GM12878 (cell line): Measurements from ENCODE around the gene RAB12. TPM values are rescaled to one million over a fixed set of nuclear protein-coding genes. Genes with fewer than 3 reads are reported as not detected.
A peak's percentile ranks its signal among the peaks of the same experiment; 100 is the strongest.

Experiments
- ASH2L ChIP-seq: fragments of 300-600, 200-600 bp; sonication (generic); IDR thresholded peaks from 2 replicates; pipeline ENCODE4 v1.6.1; 2017; ENCODE audit warnings: low read depth, mild to moderate bottlenecking, borderline replicate concordance
- ATF7 ChIP-seq: fragments of 450-650 bp; IDR thresholded peaks from 2 replicates; pipeline ENCODE4 v1.6.1; 2016; ENCODE audit warnings: low read depth, mild to moderate bottlenecking
- BHLHE40 ChIP-seq, 2 experiments: fragments of 450-650 bp in 1 of 2; IDR thresholded peaks; 2 replicates each; pipeline ENCODE4 v1.6.1; 2011 to 2017; ENCODE audit warnings: low read depth in 2 of 2, borderline replicate concordance in 1 of 2, improper control_type of control experiment in 1 of 2, low read length in 1 of 2, mild to moderate bottlenecking in 1 of 2
- CBX5 ChIP-seq: sonication (generic); IDR thresholded peaks from 2 replicates; pipeline ENCODE4 v1.6.1; 2016; ENCODE audit warnings: low read depth, moderate library complexity, mild to moderate bottlenecking, inconsistent platforms
- CEBPB ChIP-seq, 2 experiments: fragments of 150-350 bp in 1 of 2; IDR thresholded peaks; 2 replicates each; pipeline ENCODE4 v1.6.1; 2012 to 2014; ENCODE audit warnings: low read depth in 2 of 2, low read length in 2 of 2, borderline replicate concordance in 1 of 2, inconsistent platforms in 1 of 2
- IRF4 ChIP-seq: IDR thresholded peaks from 2 replicates; pipeline ENCODE4 v1.6.1; 2011; ENCODE audit warnings: low read depth, low read length
- KAT2A ChIP-seq: conservative IDR thresholded peaks from 2 replicates; pipeline ENCODE4 v1.6.1; 2011; ENCODE audit warnings: low read depth, low read length; ENCODE audit not compliant: control insufficient read depth
- KLF5 ChIP-seq: fragments of 450-650 bp; IDR thresholded peaks from 2 replicates; pipeline ENCODE4 v1.6.1; 2014; ENCODE audit warnings: mild to moderate bottlenecking; ENCODE audit not compliant: partially characterized antibody
- MYC ChIP-seq: IDR thresholded peaks from 2 replicates; pipeline ENCODE4 v1.6.1; 2011; ENCODE audit warnings: mild to moderate bottlenecking, low read length, moderate library complexity, inconsistent platforms; ENCODE audit not compliant: insufficient read depth, insufficient replicate concordance, insufficient read length, severe bottlenecking
- NFIC ChIP-seq: IDR thresholded peaks from 2 replicates; pipeline ENCODE4 v1.6.1; 2012; ENCODE audit warnings: low read depth, mild to moderate bottlenecking, inconsistent platforms, low read length, moderate library complexity
- POLR2A ChIP-seq: IDR thresholded peaks from 2 replicates; pipeline ENCODE4 v1.6.1; 2011; ENCODE audit warnings: low read depth, mild to moderate bottlenecking, low read length
- RAD51 ChIP-seq: fragments of 450-650 bp; IDR thresholded peaks from 2 replicates; pipeline ENCODE4 v1.6.1; 2016; ENCODE audit warnings: moderate library complexity, mild to moderate bottlenecking, inconsistent platforms
- RCOR1 ChIP-seq: conservative IDR thresholded peaks from 2 replicates; pipeline ENCODE4 v1.6.1; 2012; ENCODE audit warnings: low read depth, low read length, improper control_type of control experiment
- RELA ChIP-seq: fragments of 450-650 bp; IDR thresholded peaks from 2 replicates; pipeline ENCODE4 v1.8.0; 2014; ENCODE audit warnings: borderline replicate concordance; ENCODE audit not compliant: partially characterized antibody
- SREBF1 ChIP-seq: IDR thresholded peaks from 2 replicates; pipeline ENCODE4 v1.6.1; 2012; ENCODE audit warnings: mild to moderate bottlenecking, low read length
- STAT3 ChIP-seq: IDR thresholded peaks from 2 replicates; pipeline ENCODE4 v1.6.1; 2011; ENCODE audit warnings: low read depth, low read length, improper control_type of control experiment
- TCF3 ChIP-seq: IDR thresholded peaks from 2 replicates; pipeline ENCODE4 v1.6.1; 2012; ENCODE audit warnings: low read depth, mild to moderate bottlenecking, low read length, borderline replicate concordance; ENCODE audit not compliant: insufficient read depth
- YBX1 ChIP-seq: fragments of 450-650 bp; IDR thresholded peaks from 2 replicates; pipeline ENCODE4 v1.6.1; 2016; ENCODE audit warnings: antibody characterized with exemption
- polyA plus RNA-seq, 11 experiments: library from polyadenylated mRNA; depleted of rRNA in 4 of 11; unstranded in 6 of 11; stranded (reverse) in 5 of 11; fragments of >200 nt; fragmentation: Nextera tagmentation in 4 of 11; fragmentation: Illumina TruSeq in 1 of 11; extraction: Ambion mirVana in 4 of 11; extraction: Trizol in 1 of 11; gene quantifications; 1 replicate in 1 of 11; 2 replicates in 10 of 11; pipeline versions ENCODE4 v1.2.1 to v1.2.3, GENCODE V29; 2011 to 2016; ENCODE audit warnings: inconsistent platforms in 2 of 11, missing spikeins in 2 of 11, low read depth in 1 of 11
- total RNA-seq, 4 experiments: library from RNA; depleted of rRNA in 3 of 4; stranded (reverse); fragments of >200 nt in 3 of 4; fragmentation: Illumina TruSeq in 1 of 4; extraction: Trizol in 1 of 4; gene quantifications; 2 replicates each; pipeline versions ENCODE4 v1.2.1 to v1.2.3, GENCODE V29; 2013 to 2021
- TF ChIP-seq, protein P1 (sequence below): fragments of 450-650 bp; IDR thresholded peaks from 2 replicates; pipeline ENCODE4 v1.6.1; 2018; ENCODE audit warnings: borderline replicate concordance, mild to moderate bottlenecking; ENCODE audit not compliant: partially characterized antibody
- TF ChIP-seq, protein P2 (sequence below): fragments of 450-650 bp; IDR thresholded peaks from 2 replicates; pipeline ENCODE4 v1.6.1; 2017; ENCODE audit warnings: borderline replicate concordance
- TF ChIP-seq, protein P3 (sequence below): fragments of 450-650 bp; IDR thresholded peaks from 2 replicates; pipeline ENCODE4 v1.6.1; 2016; ENCODE audit warnings: mild to moderate bottlenecking, moderate library complexity, borderline replicate concordance

RAB12 gene
- total and polyA plus RNA-seq, 10 of the 15 experiments (the other 5 are each of a cell fraction or from before 2014, with no cell fraction given) = 0.71 to 29.8 (median 14.0) TPM

DNA sequence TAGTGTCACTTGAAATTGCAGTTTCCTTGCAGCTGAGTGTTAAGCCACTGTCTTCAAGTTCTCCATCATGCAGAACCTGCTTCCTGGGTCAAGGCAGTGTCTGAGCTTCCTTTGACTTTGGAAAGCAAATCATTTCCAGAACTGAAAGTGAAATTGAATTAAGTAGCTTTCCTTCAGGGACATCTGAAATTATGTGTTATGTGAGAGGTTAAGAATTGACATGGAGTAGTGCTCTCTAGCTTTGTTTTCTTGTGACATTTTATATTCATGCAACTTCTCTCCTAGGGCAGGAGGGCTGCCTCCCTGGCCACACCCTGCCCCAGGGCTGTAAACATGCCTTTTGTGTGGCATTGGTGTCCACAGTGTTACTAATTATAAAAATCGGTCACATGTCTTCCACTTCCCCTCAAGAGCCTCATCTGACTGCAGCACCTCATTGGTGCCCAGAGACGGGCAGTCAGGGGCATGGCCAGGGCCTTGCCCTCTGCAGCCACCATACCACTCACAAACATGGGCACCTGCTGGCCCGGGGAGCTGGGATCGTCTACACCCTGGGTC lies 14.4 kb downstream of the RAB12 start (continued):
- TF ChIP-seq ASH2L (no peak), STAT3 (no peak), CBX5 (no peak), POLR2A (0 out of 2 replicates have a peak, but pooled peaks have one; percentile 41), BHLHE40 (IDR thresholded peaks at IDR 0.05; ENCODE audit: borderline replicate concordance in 1 of 2, low read depth in 2 of 2, low read length in 1 of 2) (0 out of 4 replicates have a peak, but pooled peaks of 1 of the 2 experiments have one; percentile 12), KAT2A (no peak), TCF3 (no peak), SREBF1 (no peak), KLF5 (no peak), IRF4 (peak; percentile 65; the same call in 1 of the 2 replicates), RELA (no peak), RCOR1 (no peak), RAD51 (peak; percentile 28; the same call in 1 of the 2 replicates), NFIC (0 out of 2 replicates have a peak, but pooled peaks have one; percentile 6), MYC (no peak), YBX1 (no peak), CEBPB (IDR thresholded peaks at IDR 0.05; ENCODE audit: borderline replicate concordance in 1 of 2, low read depth in 2 of 2, low read length in 2 of 2) (no peak), ATF7 (no peak)
- TF ChIP-seq, protein P1, sequence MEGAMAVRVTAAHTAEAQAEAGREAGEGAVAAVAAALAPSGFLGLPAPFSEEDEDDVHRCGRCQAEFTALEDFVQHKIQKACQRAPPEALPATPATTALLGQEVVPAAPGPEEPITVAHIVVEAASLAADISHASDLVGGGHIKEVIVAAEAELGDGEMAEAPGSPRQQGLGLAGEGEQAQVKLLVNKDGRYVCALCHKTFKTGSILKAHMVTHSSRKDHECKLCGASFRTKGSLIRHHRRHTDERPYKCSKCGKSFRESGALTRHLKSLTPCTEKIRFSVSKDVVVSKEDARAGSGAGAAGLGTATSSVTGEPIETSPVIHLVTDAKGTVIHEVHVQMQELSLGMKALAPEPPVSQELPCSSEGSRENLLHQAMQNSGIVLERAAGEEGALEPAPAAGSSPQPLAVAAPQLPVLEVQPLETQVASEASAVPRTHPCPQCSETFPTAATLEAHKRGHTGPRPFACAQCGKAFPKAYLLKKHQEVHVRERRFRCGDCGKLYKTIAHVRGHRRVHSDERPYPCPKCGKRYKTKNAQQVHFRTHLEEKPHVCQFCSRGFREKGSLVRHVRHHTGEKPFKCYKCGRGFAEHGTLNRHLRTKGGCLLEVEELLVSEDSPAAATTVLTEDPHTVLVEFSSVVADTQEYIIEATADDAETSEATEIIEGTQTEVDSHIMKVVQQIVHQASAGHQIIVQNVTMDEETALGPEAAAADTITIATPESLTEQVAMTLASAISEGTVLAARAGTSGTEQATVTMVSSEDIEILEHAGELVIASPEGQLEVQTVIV = no peak
- TF ChIP-seq, protein P2, sequence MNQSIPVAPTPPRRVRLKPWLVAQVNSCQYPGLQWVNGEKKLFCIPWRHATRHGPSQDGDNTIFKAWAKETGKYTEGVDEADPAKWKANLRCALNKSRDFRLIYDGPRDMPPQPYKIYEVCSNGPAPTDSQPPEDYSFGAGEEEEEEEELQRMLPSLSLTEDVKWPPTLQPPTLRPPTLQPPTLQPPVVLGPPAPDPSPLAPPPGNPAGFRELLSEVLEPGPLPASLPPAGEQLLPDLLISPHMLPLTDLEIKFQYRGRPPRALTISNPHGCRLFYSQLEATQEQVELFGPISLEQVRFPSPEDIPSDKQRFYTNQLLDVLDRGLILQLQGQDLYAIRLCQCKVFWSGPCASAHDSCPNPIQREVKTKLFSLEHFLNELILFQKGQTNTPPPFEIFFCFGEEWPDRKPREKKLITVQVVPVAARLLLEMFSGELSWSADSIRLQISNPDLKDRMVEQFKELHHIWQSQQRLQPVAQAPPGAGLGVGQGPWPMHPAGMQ = no peak
- TF ChIP-seq, protein P3, sequence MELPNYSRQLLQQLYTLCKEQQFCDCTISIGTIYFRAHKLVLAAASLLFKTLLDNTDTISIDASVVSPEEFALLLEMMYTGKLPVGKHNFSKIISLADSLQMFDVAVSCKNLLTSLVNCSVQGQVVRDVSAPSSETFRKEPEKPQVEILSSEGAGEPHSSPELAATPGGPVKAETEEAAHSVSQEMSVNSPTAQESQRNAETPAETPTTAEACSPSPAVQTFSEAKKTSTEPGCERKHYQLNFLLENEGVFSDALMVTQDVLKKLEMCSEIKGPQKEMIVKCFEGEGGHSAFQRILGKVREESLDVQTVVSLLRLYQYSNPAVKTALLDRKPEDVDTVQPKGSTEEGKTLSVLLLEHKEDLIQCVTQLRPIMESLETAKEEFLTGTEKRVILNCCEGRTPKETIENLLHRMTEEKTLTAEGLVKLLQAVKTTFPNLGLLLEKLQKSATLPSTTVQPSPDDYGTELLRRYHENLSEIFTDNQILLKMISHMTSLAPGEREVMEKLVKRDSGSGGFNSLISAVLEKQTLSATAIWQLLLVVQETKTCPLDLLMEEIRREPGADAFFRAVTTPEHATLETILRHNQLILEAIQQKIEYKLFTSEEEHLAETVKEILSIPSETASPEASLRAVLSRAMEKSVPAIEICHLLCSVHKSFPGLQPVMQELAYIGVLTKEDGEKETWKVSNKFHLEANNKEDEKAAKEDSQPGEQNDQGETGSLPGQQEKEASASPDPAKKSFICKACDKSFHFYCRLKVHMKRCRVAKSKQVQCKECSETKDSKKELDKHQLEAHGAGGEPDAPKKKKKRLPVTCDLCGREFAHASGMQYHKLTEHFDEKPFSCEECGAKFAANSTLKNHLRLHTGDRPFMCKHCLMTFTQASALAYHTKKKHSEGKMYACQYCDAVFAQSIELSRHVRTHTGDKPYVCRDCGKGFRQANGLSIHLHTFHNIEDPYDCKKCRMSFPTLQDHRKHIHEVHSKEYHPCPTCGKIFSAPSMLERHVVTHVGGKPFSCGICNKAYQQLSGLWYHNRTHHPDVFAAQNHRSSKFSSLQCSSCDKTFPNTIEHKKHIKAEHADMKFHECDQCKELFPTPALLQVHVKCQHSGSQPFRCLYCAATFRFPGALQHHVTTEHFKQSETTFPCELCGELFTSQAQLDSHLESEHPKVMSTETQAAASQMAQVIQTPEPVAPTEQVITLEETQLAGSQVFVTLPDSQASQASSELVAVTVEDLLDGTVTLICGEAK = no peak
